A673 (cell line): ENCODE results near the gene RASAL2. TPM values are rescaled to one million over a fixed set of nuclear protein-coding genes. Genes with fewer than 3 reads are reported as not detected.

ENCODE experiments used
- Bru-seq: library from RNA; stranded (reverse); fragments of 400-500 nt; gene quantifications from one replicate; lab custom pipeline; 2021; lab: Mats Ljungman, UMichigan
- BruChase-seq, 2 experiments: library from RNA; stranded (reverse); fragments of 400-500 nt; gene quantifications; one replicate each; lab custom pipeline; 2021; lab: Mats Ljungman, UMichigan
- BruUV-seq: library from RNA; stranded (reverse); fragments of 400-500 nt; replicated peaks from 2 replicates; lab custom pipeline; 2021; lab: Mats Ljungman, UMichigan
- CTCF ChIA-PET: fragments of 300-600 bp; sonication (Branson Sonifier 250); formaldehyde crosslinking; loops from one replicate; lab custom pipeline; 2022; ENCODE audit warnings: antibody characterized with exemption; lab: Charles Lee
- POLR2A ChIA-PET: fragments of 300-600 bp; sonication (Branson Sonifier 250); formaldehyde crosslinking; loops from one replicate; lab custom pipeline; 2022; ENCODE audit warnings: antibody characterized with exemption; ENCODE audit not compliant: low non-redundant PET; lab: Charles Lee
- DNase-seq: peaks from one replicate; pipeline ENCODE4 v3.0.0-alpha.2; 2015; ENCODE audit warnings: low spot score
- H3K27ac ChIP-seq: fragments of 200-600 bp; sonication (generic); 2 replicates; pipeline ENCODE4 v1.5.1; 2016; ENCODE audit warnings: mixed run types, low read depth, mild to moderate bottlenecking, mixed read lengths, antibody characterized with exemption, low read length; ENCODE audit not compliant: poor library complexity, severe bottlenecking
- H3K27me3 ChIP-seq: fragments of 200-600 bp; sonication (generic); replicated peaks from 2 replicates; pipeline ENCODE4 v1.6.1; 2017; ENCODE audit warnings: mixed run types, low read depth, mild to moderate bottlenecking, mixed read lengths, antibody characterized with exemption, low read length; ENCODE audit not compliant: insufficient read depth, poor library complexity
- H3K36me3 ChIP-seq: fragments of 200-600 bp; sonication (generic); 2 replicates; pipeline ENCODE4 v1.6.1; 2016; ENCODE audit warnings: mixed run types, mild to moderate bottlenecking, mixed read lengths, antibody characterized with exemption, low read length; ENCODE audit not compliant: insufficient read depth, poor library complexity, severe bottlenecking
- H3K4me1 ChIP-seq: fragments of 200-600 bp; sonication (generic); 2 replicates; pipeline ENCODE4 v1.6.1; 2017; ENCODE audit warnings: mixed run types, mild to moderate bottlenecking, mixed read lengths, antibody characterized with exemption, low read length; ENCODE audit not compliant: insufficient read depth, poor library complexity, severe bottlenecking
- H3K4me3 ChIP-seq: fragments of 200-600 bp; sonication (generic); 2 replicates; pipeline ENCODE4 v1.5.1; 2016; ENCODE audit warnings: low read depth, mixed run types, mild to moderate bottlenecking, mixed read lengths, low read length; ENCODE audit not compliant: poor library complexity, severe bottlenecking
- H3K9me3 ChIP-seq: fragments of 200-600 bp; sonication (generic); 2 replicates; pipeline ENCODE4 v1.6.1; 2016; ENCODE audit warnings: mixed run types, low read depth, mild to moderate bottlenecking, mixed read lengths, antibody characterized with exemption, low read length; ENCODE audit not compliant: poor library complexity, severe bottlenecking
- EZH2 ChIP-seq: fragments of 200-600 bp; sonication (generic); IDR thresholded peaks from 2 replicates; pipeline ENCODE4 v1.6.1; 2017; ENCODE audit warnings: borderline replicate concordance, low read depth, mild to moderate bottlenecking, mixed read lengths, antibody characterized with exemption, low read length; ENCODE audit not compliant: poor library complexity, severe bottlenecking
- intact Hi-C: fragments of 100-400 bp; cut with micrococcal nuclease; formaldehyde crosslinking; loops from one replicate; pipeline ENCODE4 v1.10.0; 2022; ENCODE audit not compliant: unreplicated experiment
- long read RNA-seq: library from polyadenylated mRNA; stranded (forward); transcript quantifications from one replicate; pipeline ENCODE4 v2.0.0, GENCODE V29; 2022
- total RNA-seq: library from RNA; stranded (reverse); gene quantifications from 2 replicates; pipeline ENCODE4 v1.2.3, GENCODE V29; 2021
- TF ChIP-seq, protein P1 (sequence below): fragments of 300-800, 200-600 bp; sonication (generic); conservative IDR thresholded peaks from 2 replicates; pipeline ENCODE4 v1.5.1; 2017; ENCODE audit warnings: low read depth, mild to moderate bottlenecking, antibody characterized with exemption, low read length, moderate library complexity, mixed read lengths

RASAL2 gene
- total RNA-seq (8.2 and 8.3 TPM in 2 replicates), Bru-seq, nascent RNA (percentile 64 among the genes with signal in this experiment), BruChase-seq, experiment 1, labeled RNA remaining after a 2-hour chase (percentile 57 among the genes with signal in this experiment), BruChase-seq, experiment 2, labeled RNA remaining after a 6-hour chase (percentile 51 among the genes with signal in this experiment)
- long read RNA-seq, full-length matches to known transcripts, result 3 of 6 reads
- long read RNA-seq, partial matches to known transcripts, result 2 of 6 reads
- long read RNA-seq, other reads (novel, unspliced or antisense), result 1 of 6 reads

DNA sequence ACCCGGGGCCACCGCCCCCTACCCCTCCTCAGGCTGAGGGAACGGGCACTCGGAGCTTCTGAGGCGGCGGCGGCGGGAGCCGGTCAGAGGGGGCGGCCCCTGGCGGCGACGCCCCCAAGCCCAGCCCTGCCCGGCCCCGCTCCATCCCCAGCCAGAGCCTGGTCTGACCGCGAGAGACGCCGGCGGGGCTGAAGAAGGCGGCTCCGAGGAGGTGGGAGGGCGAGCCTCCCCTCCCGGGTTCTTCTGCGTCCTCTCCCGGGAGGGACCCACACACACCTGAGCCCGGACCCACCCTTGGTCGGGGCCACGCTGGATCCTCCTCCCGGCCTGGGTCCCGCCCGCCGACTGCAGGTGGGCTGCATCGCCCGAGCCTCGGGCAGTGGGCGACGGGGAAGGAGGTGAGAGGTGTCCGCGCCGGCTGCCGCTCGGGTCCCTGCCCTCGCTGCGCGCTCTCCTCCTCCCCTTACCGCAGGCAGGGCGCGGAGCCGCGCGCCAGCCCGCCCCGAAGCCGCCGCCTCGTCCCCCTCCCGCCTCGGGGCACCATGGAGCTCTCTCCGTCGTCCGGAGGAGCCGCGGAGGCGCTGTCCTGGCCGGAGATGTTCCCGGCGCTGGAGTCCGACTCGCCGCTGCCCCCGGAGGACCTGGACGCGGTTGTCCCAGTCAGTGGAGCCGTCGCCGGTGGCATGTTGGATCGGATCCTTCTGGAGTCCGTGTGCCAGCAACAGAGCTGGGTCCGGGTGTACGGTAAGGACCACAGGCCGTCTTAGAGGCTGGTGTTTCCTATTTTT is at the start of gene RASAL2:
RASAL2 (plus strand) TSS at position 154 of the 788 bp plus-strand sequence; CDS start at position 543, 389 bp downstream.
- BruUV-seq, result no TSS peak
- POLR2A ChIA-PET, result interaction anchor here (0.6 kb wide), 1 partner anchor 657 kb away, joined by 3 read pairs; no protein-coding TSS in a partner anchor
- no peaks in the 10 kb centered on the region for H3K9me3 ChIP-seq
- DNase-seq, result peak; percentile 55
- no peaks in the 10 kb centered on the region for H3K36me3 ChIP-seq
- peak within 1 kb of the TSS; percentile 92 for H3K4me3 ChIP-seq
- no peak for TF ChIP-seq EZH2
- TF ChIP-seq, protein P1, sequence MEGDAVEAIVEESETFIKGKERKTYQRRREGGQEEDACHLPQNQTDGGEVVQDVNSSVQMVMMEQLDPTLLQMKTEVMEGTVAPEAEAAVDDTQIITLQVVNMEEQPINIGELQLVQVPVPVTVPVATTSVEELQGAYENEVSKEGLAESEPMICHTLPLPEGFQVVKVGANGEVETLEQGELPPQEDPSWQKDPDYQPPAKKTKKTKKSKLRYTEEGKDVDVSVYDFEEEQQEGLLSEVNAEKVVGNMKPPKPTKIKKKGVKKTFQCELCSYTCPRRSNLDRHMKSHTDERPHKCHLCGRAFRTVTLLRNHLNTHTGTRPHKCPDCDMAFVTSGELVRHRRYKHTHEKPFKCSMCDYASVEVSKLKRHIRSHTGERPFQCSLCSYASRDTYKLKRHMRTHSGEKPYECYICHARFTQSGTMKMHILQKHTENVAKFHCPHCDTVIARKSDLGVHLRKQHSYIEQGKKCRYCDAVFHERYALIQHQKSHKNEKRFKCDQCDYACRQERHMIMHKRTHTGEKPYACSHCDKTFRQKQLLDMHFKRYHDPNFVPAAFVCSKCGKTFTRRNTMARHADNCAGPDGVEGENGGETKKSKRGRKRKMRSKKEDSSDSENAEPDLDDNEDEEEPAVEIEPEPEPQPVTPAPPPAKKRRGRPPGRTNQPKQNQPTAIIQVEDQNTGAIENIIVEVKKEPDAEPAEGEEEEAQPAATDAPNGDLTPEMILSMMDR, result 0 out of 2 replicates have a peak, but pooled peaks have one; percentile 15
- intact Hi-C loops, result no loop called here
- no peaks in the 10 kb centered on the region for H3K27me3 ChIP-seq
- H3K4me1 ChIP-seq, result peaks cover 17% of the 10 kb centered on the region
- CTCF ChIA-PET, result interaction anchor here (0.7 kb wide), 1 partner anchor 62 kb away, joined by 3 read pairs; no protein-coding TSS in a partner anchor
- peak within 1 kb of the TSS; percentile 69 for H3K27ac ChIP-seq

DNA sequence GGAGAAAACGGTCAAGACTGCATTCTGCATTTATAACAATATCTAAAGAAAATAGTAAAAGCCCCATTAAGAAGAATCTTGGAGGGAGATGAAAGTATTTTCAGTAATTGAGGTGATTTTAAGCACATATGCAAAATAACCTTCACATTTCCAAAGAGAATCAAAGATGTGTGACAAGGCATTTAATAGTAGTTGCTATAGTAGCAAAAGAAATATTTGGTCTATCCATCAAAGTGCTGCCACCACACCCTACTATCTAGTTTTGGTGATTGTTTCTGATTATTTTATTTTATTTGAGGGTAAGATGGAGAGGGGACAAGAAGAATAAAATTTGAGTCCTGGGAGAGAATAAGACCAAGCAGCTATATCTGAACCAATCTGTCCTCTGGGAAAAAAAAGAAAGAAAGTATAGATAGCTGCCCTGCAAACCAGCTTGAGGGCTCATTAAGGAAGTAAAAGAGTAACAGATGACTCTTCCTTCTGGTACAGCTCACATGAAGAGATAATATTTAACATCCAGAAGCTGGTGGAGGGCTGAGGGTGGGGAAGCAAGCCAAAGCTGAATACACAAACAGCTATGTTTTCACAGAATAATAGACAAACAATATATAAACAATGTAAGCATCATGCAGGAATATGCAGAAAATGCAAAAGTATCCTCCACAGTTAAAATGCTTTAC is 47.2 kb upstream of the RASAL2 start:
- ChIA-PET POLR2A (no interaction called here), CTCF (interaction anchor here (1.3 kb wide), 1 partner anchor 15 kb away, joined by 3 read pairs; no protein-coding TSS in a partner anchor)
- no peaks in the 10 kb centered on the region for H3K36me3 ChIP-seq
- intact Hi-C loops, result no loop called here
- DNase-seq, result no peak
- no peaks in the 10 kb centered on the region for H3K27me3 ChIP-seq
- H3K9me3 ChIP-seq, result no peaks in the 10 kb centered on the region
- peaks cover 18% of the 10 kb centered on the region for H3K4me1 ChIP-seq
- TF ChIP-seq, protein P1, result no peak
- TF ChIP-seq EZH2, result no peak
- no TSS peak for BruUV-seq
- no peak overlapping the region for H3K4me3 ChIP-seq
- no peak overlapping the region for H3K27ac ChIP-seq

DNA sequence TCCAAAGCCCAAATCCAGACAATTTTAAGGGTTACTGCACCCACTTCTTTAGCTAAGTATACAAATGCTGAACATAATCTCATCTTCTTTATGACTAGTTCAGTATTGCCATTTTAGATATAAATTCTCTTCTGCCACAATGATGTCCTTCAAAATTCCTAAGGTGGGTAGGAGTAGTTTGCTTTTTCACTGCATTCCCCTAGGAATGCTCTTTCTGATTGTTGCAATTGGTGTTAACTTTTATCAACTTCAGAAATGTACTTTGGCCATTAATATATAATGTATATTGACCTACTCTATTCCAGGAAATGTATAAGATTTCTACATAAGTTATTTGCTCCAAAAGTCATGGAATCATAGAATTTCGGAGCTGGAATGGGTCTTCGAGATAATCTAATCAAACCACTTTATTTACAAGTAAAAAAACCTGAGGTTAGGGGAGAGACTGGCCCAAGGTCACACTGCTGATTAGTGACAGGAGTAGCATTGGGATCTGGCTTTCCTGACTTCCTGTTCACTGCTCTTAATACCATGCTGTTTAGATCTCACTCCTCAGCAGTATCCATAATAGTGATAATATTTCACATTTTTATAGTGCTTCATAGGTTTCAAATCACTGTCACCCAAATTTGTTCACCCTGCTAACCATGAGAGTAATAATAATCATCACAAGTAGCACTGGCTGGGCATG is 46.4 kb upstream of the RASAL2 start:
- Histone ChIP-seq H3K36me3 (no peaks in the 10 kb centered on the region), H3K4me3 (no peak overlapping the region), H3K27me3 (no peaks in the 10 kb centered on the region), H3K4me1 (peaks cover 26% of the 10 kb centered on the region), H3K9me3 (no peaks in the 10 kb centered on the region), H3K27ac (no peak overlapping the region)
- intact Hi-C loops, result no loop called here
- ChIA-PET POLR2A (no interaction called here), CTCF (interaction anchor here (1.3 kb wide), 1 partner anchor 15 kb away, joined by 3 read pairs; no protein-coding TSS in a partner anchor)
- no TSS peak for BruUV-seq
- DNase-seq, result no peak
- no peak for TF ChIP-seq EZH2
- TF ChIP-seq, protein P1, result no peak
